Esophagus squamous epithelium (tissue), 4 donors: ENCODE data around the gene ZIC4.

Experiments
- CTCF ChIP-seq, 6 experiments: fragments of 450-650 bp in 4 of 6; fragments of 200-600 bp in 2 of 6; sonication (generic) in 2 of 6; IDR thresholded peaks; one replicate each; pipeline ENCODE4 v1.5.1; 2016 to 2019; ENCODE audit warnings: antibody characterized with exemption in 6 of 6, mild to moderate bottlenecking in 4 of 6, moderate library complexity in 4 of 6
- POLR2A ChIP-seq, 4 donors: fragments of 450-650 bp; IDR thresholded peaks; one replicate each; pipeline ENCODE4 v1.6.1; 2017; ENCODE audit warnings: antibody characterized with exemption in 4 of 4, mild to moderate bottlenecking in 4 of 4, moderate library complexity in 3 of 4

GRCh38 chr3:147393943-147394883 lies 12.1 kb downstream of the ZIC4 start:
- TF ChIP-seq CTCF (IDR thresholded peaks at IDR 0.05) (no peak), POLR2A (IDR thresholded peaks at IDR 0.05) (no peak)
